GM13976 (cell line): ENCODE measurements around the gene RTL3.

Source experiments
- DNase-seq: peaks from one replicate; pipeline ENCODE4 v3.0.0; 2012; ENCODE audit warnings: low spot score
- CTCF ChIP-seq: IDR thresholded peaks from 2 replicates; pipeline ENCODE4 v1.5.1; 2012; ENCODE audit warnings: borderline replicate concordance, mild to moderate bottlenecking; ENCODE audit not compliant: insufficient read depth; ENCODE audit errors: extremely low read depth, missing control alignments, control extremely low read depth
- in situ Hi-C: fragments of 300-500 bp; cut with MboI; formaldehyde crosslinking; loops from one replicate; pipeline ENCODE4 v1.12.0; 2022; ENCODE audit warnings: low sequenced_read_pairs, mixed read lengths, inconsistent platforms; ENCODE audit not compliant: unreplicated experiment

RTL3 gene

GRCh38 chrX:78658845-78659744, at the start of gene RTL3:
RTL3 (minus strand) TSS chrX:78659328; CDS start chrX:78658420, 908 bp downstream.
- TF ChIP-seq CTCF = no peak
- DNase-seq = no peak
- in situ Hi-C loops = no loop called here

GRCh38 chrX:78708816-78709215, 49.7 kb upstream of the RTL3 start:
- no peak for TF ChIP-seq CTCF
- DNase-seq = no peak
- in situ Hi-C loops = no loop called here

- DNase-seq = no peak
- peak; percentile 14 for TF ChIP-seq CTCF
- in situ Hi-C loops = no loop called here
Observed at GRCh38 chrX:78708262-78708661, 49.1 kb upstream of the RTL3 start.

- TF ChIP-seq CTCF = no peak
- DNase-seq = no peak
- in situ Hi-C loops = no loop called here
Observed at GRCh38 chrX:78706071-78706470, 46.9 kb upstream of the RTL3 start.

- in situ Hi-C loops = no loop called here
- no peak for TF ChIP-seq CTCF
- DNase-seq = no peak
Observed at GRCh38 chrX:78693536-78693935, 34.4 kb upstream of the RTL3 start.

GRCh38 chrX:78693012-78693411, 33.9 kb upstream of the RTL3 start:
- no peak for TF ChIP-seq CTCF
- no peak for DNase-seq

More at GRCh38 chrX:78693012-78693411, 33.9 kb upstream of the RTL3 start:
- in situ Hi-C loops = no loop called here
